Measurements from ENCODE around the gene PNLIPRP2.

- TF ChIP-seq EZH2 (IDR thresholded peaks at IDR 0.05; ENCODE audit: insufficient read depth, poor library complexity, severe bottlenecking): no peak
- TF ChIP-seq EZH2phosphoT487 (IDR thresholded peaks at IDR 0.05; ENCODE audit: insufficient read depth, low read depth): no peak
These were observed 71.5 kb downstream of the PNLIPRP2 start for GRCh38 chr10:116692225-116692624.

All from GM23248 (cell line).